Liver (tissue), 3 donors: Measurements from ENCODE around the gene SUSD4.

ENCODE experiments used
- ATF3 ChIP-seq: IDR thresholded peaks from 2 replicates; pipeline ENCODE4 v1.6.1; 2016; ENCODE audit warnings: antibody characterized with exemption
- CTCF ChIP-seq: fragments of 150-350 bp; IDR thresholded peaks from 2 replicates; pipeline ENCODE4 v1.5.1; 2017; ENCODE audit warnings: improper control_type of control experiment, low read depth, low read length; ENCODE audit not compliant: missing input control
- GABPA ChIP-seq, 2 donors: IDR thresholded peaks in 1 of 2; conservative IDR thresholded peaks in 1 of 2; 2 replicates each; pipeline ENCODE4 v1.6.1; 2016; ENCODE audit warnings: antibody characterized with exemption in 2 of 2, mild to moderate bottlenecking in 1 of 2, moderate library complexity in 1 of 2
- HNF4G ChIP-seq: IDR thresholded peaks from 2 replicates; pipeline ENCODE4 v1.6.1; 2016; ENCODE audit warnings: antibody characterized with exemption
- JUND ChIP-seq, 2 donors: IDR thresholded peaks; 2 replicates each; pipeline ENCODE4 v1.6.1; 2016; ENCODE audit warnings: antibody characterized with exemption in 2 of 2
- MAX ChIP-seq: IDR thresholded peaks from 2 replicates; pipeline ENCODE4 v1.6.1; 2016; ENCODE audit warnings: antibody characterized with exemption
- NR2F2 ChIP-seq: IDR thresholded peaks from 2 replicates; pipeline ENCODE4 v1.6.1; 2016; ENCODE audit warnings: antibody characterized with exemption
- RAD21 ChIP-seq, 2 donors: IDR thresholded peaks; 2 replicates each; pipeline ENCODE4 v1.6.1; 2016; ENCODE audit warnings: antibody characterized with exemption in 2 of 2, mild to moderate bottlenecking in 2 of 2
- REST ChIP-seq: IDR thresholded peaks from 2 replicates; pipeline ENCODE4 v1.6.1; 2016; ENCODE audit warnings: antibody characterized with exemption, mild to moderate bottlenecking
- RXRA ChIP-seq, 2 donors: IDR thresholded peaks; 2 replicates each; pipeline ENCODE4 v1.6.1; 2017 to 2018; ENCODE audit warnings: antibody characterized with exemption in 2 of 2, mild to moderate bottlenecking in 1 of 2
- SP1 ChIP-seq: IDR thresholded peaks from 2 replicates; pipeline ENCODE4 v1.6.1; 2018; ENCODE audit warnings: antibody characterized with exemption, mild to moderate bottlenecking
- TAF1 ChIP-seq: conservative IDR thresholded peaks from 2 replicates; pipeline ENCODE4 v1.6.1; 2016; ENCODE audit warnings: antibody characterized with exemption, mild to moderate bottlenecking
- YY1 ChIP-seq: IDR thresholded peaks from 2 replicates; pipeline ENCODE4 v1.6.1; 2016; ENCODE audit warnings: antibody characterized with exemption, mild to moderate bottlenecking
- ZBTB33 ChIP-seq: IDR thresholded peaks from 2 replicates; pipeline ENCODE4 v1.6.1; 2016; ENCODE audit warnings: antibody characterized with exemption
- donor health status: healthy.
- donor health status: healthy.

- no peak for TF ChIP-seq CTCF
- no peak for TF ChIP-seq ZBTB33
- TF ChIP-seq SP1: no peak
- TF ChIP-seq ATF3: no peak
- TF ChIP-seq YY1: no peak
- no peak for TF ChIP-seq MAX
- no peak for TF ChIP-seq NR2F2
- no peak for TF ChIP-seq REST
- no peak for TF ChIP-seq RAD21 (IDR thresholded peaks at IDR 0.05)
- TF ChIP-seq TAF1: no peak
- TF ChIP-seq JUND (IDR thresholded peaks at IDR 0.05): no peak
- no peak for TF ChIP-seq RXRA (IDR thresholded peaks at IDR 0.05)
- no peak for TF ChIP-seq GABPA (IDR thresholded peaks at IDR 0.05 in 1 of 2, conservative IDR thresholded peaks at IDR 0.05 in 1 of 2)
- TF ChIP-seq HNF4G: no peak
Measured at GRCh38 chr1:223179786-223180185, 184.2 kb downstream of the SUSD4 start.
